ENCODE measurements around the gene PPM1L.

Gene PPM1L

GRCh38 chr3:160768031-160768430 lies 12.0 kb downstream of the PPM1L start:
- DNase-seq: no peak

GRCh38 chr3:160768918-160769317 lies 12.9 kb downstream of the PPM1L start:
- DNase-seq: no peak

- DNase-seq: no peak
These were observed 15.9 kb downstream of the PPM1L start for GRCh38 chr3:160771811-160772459.

GRCh38 chr3:160773722-160774121 lies 17.7 kb downstream of the PPM1L start:
- no peak for DNase-seq

- DNase-seq: no peak
These were observed 18.1 kb downstream of the PPM1L start for GRCh38 chr3:160774172-160774571.

GRCh38 chr3:160778480-160778879 lies 22.4 kb downstream of the PPM1L start:
- DNase-seq: no peak

- DNase-seq: no peak
These were observed 23.0 kb downstream of the PPM1L start for GRCh38 chr3:160779040-160779439.

GRCh38 chr3:160780245-160780644 lies 24.2 kb downstream of the PPM1L start:
- DNase-seq: no peak

GRCh38 chr3:160781402-160781801 lies 25.4 kb downstream of the PPM1L start:
- DNase-seq: no peak

GRCh38 chr3:160781863-160782262 lies 25.8 kb downstream of the PPM1L start:
- no peak for DNase-seq

- DNase-seq: peak; percentile 9
These were observed 28.8 kb downstream of the PPM1L start for GRCh38 chr3:160784853-160785252.

GRCh38 chr3:160790726-160791125 lies 34.7 kb downstream of the PPM1L start:
- DNase-seq: no peak

GRCh38 chr3:160792540-160792939 lies 36.5 kb downstream of the PPM1L start:
- no peak for DNase-seq

- DNase-seq: no peak
These were observed 37.8 kb downstream of the PPM1L start for GRCh38 chr3:160793722-160794252.

- DNase-seq: no peak
These were observed 40.2 kb downstream of the PPM1L start for GRCh38 chr3:160796089-160796812.

- DNase-seq: peak; percentile 83
These were observed 40.8 kb downstream of the PPM1L start for GRCh38 chr3:160796813-160797164.

- DNase-seq: no peak
These were observed 41.3 kb downstream of the PPM1L start for GRCh38 chr3:160797356-160797755.

- no peak for DNase-seq
These were observed 45.5 kb downstream of the PPM1L start for GRCh38 chr3:160801386-160802118.

GRCh38 chr3:160804762-160805161 lies 48.7 kb downstream of the PPM1L start:
- no peak for DNase-seq

GRCh38 chr3:160806094-160806493 lies 50.1 kb downstream of the PPM1L start:
- DNase-seq: no peak

GRCh38 chr3:160806686-160807085 lies 50.7 kb downstream of the PPM1L start:
- DNase-seq: no peak

GRCh38 chr3:160808838-160809237 lies 52.8 kb downstream of the PPM1L start:
- no peak for DNase-seq

GRCh38 chr3:160809453-160809852 lies 53.4 kb downstream of the PPM1L start:
- no peak for DNase-seq

All from NCI-H774 (cell line).